Loucy (cell line): ENCODE data around the gene FABP1.

Experiments
- H2AFZ ChIP-seq: fragments of 200-600 bp; sonication (generic); 2 replicates; pipeline ENCODE4 v1.6.0; 2016; ENCODE audit warnings: antibody characterized with exemption, mild to moderate bottlenecking, low read length, moderate library complexity
- H3F3A ChIP-seq: fragments of 200-600 bp; 2 replicates; pipeline ENCODE4 v1.6.0; 2016; ENCODE audit warnings: antibody characterized with exemption, low read depth, mild to moderate bottlenecking
- H3K27me3 ChIP-seq: fragments of 200-600 bp; sonication (generic); 2 replicates; pipeline ENCODE4 v1.6.1; 2014; ENCODE audit warnings: low read length, mild to moderate bottlenecking; ENCODE audit not compliant: insufficient read depth, poor library complexity, severe bottlenecking
- H3K36me3 ChIP-seq: fragments of 200-600 bp; sonication (generic); 2 replicates; pipeline ENCODE4 v1.6.1; 2016; ENCODE audit warnings: low read length; ENCODE audit not compliant: insufficient read depth
- H3K4me1 ChIP-seq: fragments of 200-600 bp; sonication (generic); 2 replicates; pipeline ENCODE4 v1.5.1; 2014; ENCODE audit warnings: low read length, mild to moderate bottlenecking; ENCODE audit not compliant: insufficient read depth, poor library complexity, severe bottlenecking
- H3K4me2 ChIP-seq: fragments of 200-600 bp; sonication (generic); 2 replicates; pipeline ENCODE4 v1.6.0; 2014; ENCODE audit warnings: antibody characterized with exemption, low read length, low read depth, mild to moderate bottlenecking; ENCODE audit not compliant: poor library complexity, severe bottlenecking
- H3K4me3 ChIP-seq: fragments of 200-600 bp; sonication (generic); 2 replicates; pipeline ENCODE4 v1.5.1; 2014; ENCODE audit warnings: low read length, mild to moderate bottlenecking, mixed read lengths; ENCODE audit not compliant: poor library complexity, severe bottlenecking
- H3K79me2 ChIP-seq: fragments of 200-600 bp; sonication (generic); 2 replicates; pipeline ENCODE4 v1.6.1; 2014; ENCODE audit warnings: low read length; ENCODE audit not compliant: insufficient read depth
- H3K9ac ChIP-seq: fragments of 200-600 bp; sonication (generic); 2 replicates; pipeline ENCODE4 v1.6.0; 2014; ENCODE audit warnings: mild to moderate bottlenecking, low read depth, low read length, moderate library complexity; ENCODE audit not compliant: poor library complexity, severe bottlenecking
- H3K9me2 ChIP-seq: fragments of 200-600 bp; sonication (generic); replicated peaks from 2 replicates; pipeline ENCODE4 v1.6.1; 2016; ENCODE audit warnings: low read depth, low read length, mixed read lengths
- H3K9me3 ChIP-seq: fragments of 200-600 bp; sonication (generic); 2 replicates; pipeline ENCODE4 v1.6.1; 2014; ENCODE audit warnings: mild to moderate bottlenecking, antibody characterized with exemption, low read length, low read depth; ENCODE audit not compliant: insufficient read depth
- H4K20me1 ChIP-seq: fragments of 200-600 bp; sonication (generic); 2 replicates; pipeline ENCODE4 v1.6.0; 2014; ENCODE audit warnings: antibody characterized with exemption, low read length, mild to moderate bottlenecking; ENCODE audit not compliant: insufficient read depth, poor library complexity, severe bottlenecking
- CTCF ChIP-seq: fragments of 200-600 bp; sonication (generic); conservative IDR thresholded peaks from 2 replicates; pipeline ENCODE4 v1.5.1; 2014; ENCODE audit warnings: mild to moderate bottlenecking, antibody characterized with exemption, low read length
- EZH2phosphoT487 ChIP-seq: fragments of 200-600 bp; IDR thresholded peaks from 2 replicates; pipeline ENCODE4 v1.6.1; 2018; ENCODE audit warnings: antibody characterized with exemption, mild to moderate bottlenecking, moderate library complexity, borderline replicate concordance

The FABP1 gene

GRCh38 chr2:88080545-88080944 lies 47.3 kb downstream of the FABP1 start:
- H4K20me1 ChIP-seq: no peaks in the 10 kb centered on the region
- H3K27me3 ChIP-seq: no peaks in the 10 kb centered on the region
- no peaks in the 10 kb centered on the region for H3K9me2 ChIP-seq
- H2AFZ ChIP-seq: no peak overlapping the region
- no peak overlapping the region for H3K4me3 ChIP-seq
- H3K4me2 ChIP-seq: no peak overlapping the region
- no peak overlapping the region for H3K9ac ChIP-seq
- no peaks in the 10 kb centered on the region for H3K79me2 ChIP-seq
- no peaks in the 10 kb centered on the region for H3K9me3 ChIP-seq
- no peaks in the 10 kb centered on the region for H3K4me1 ChIP-seq
- H3K36me3 ChIP-seq: no peaks in the 10 kb centered on the region
- TF ChIP-seq EZH2phosphoT487 (no peak), CTCF (no peak)
- no peaks in the 10 kb centered on the region for H3F3A ChIP-seq

GRCh38 chr2:88078643-88079172 lies 49.2 kb downstream of the FABP1 start:
- H3F3A ChIP-seq: no peaks in the 10 kb centered on the region
- H3K27me3 ChIP-seq: no peaks in the 10 kb centered on the region
- no peak overlapping the region for H3K4me3 ChIP-seq
- no peak overlapping the region for H2AFZ ChIP-seq
- no peak overlapping the region for H3K4me2 ChIP-seq
- no peaks in the 10 kb centered on the region for H4K20me1 ChIP-seq
- TF ChIP-seq EZH2phosphoT487: no peak
- TF ChIP-seq CTCF: no peak
- no peaks in the 10 kb centered on the region for H3K36me3 ChIP-seq
- H3K9ac ChIP-seq: no peak overlapping the region
- no peaks in the 10 kb centered on the region for H3K4me1 ChIP-seq
- H3K79me2 ChIP-seq: no peaks in the 10 kb centered on the region
- no peaks in the 10 kb centered on the region for H3K9me2 ChIP-seq
- H3K9me3 ChIP-seq: no peaks in the 10 kb centered on the region

- Histone ChIP-seq H3K9me2 (no peaks in the 10 kb centered on the region), H3K4me2 (no peak overlapping the region), H3K79me2 (no peaks in the 10 kb centered on the region), H3K36me3 (no peaks in the 10 kb centered on the region), H3K9me3 (no peaks in the 10 kb centered on the region), H3K4me1 (no peaks in the 10 kb centered on the region), H3K9ac (no peak overlapping the region), H3K4me3 (no peak overlapping the region), H2AFZ (no peak overlapping the region), H3F3A (no peaks in the 10 kb centered on the region), H4K20me1 (no peaks in the 10 kb centered on the region), H3K27me3 (no peaks in the 10 kb centered on the region)
- TF ChIP-seq CTCF (no peak), EZH2phosphoT487 (no peak)
Observed at GRCh38 chr2:88077080-88077479, 50.8 kb downstream of the FABP1 start.
